Epithelial cell of umbilical artery (primary cell): ENCODE measurements around the gene CD99. TPM values are rescaled to one million over a fixed set of nuclear protein-coding genes. Genes with fewer than 3 reads are reported as not detected.

Experiments used
- total RNA-seq: library from RNA; depleted of rRNA; stranded (reverse); fragments of >200 nt; gene quantifications from 2 replicates; pipeline ENCODE4 v1.2.3, GENCODE V29; 2014

CD99 gene
- total RNA-seq, result 169 and 214 TPM in 2 replicates

DNA sequence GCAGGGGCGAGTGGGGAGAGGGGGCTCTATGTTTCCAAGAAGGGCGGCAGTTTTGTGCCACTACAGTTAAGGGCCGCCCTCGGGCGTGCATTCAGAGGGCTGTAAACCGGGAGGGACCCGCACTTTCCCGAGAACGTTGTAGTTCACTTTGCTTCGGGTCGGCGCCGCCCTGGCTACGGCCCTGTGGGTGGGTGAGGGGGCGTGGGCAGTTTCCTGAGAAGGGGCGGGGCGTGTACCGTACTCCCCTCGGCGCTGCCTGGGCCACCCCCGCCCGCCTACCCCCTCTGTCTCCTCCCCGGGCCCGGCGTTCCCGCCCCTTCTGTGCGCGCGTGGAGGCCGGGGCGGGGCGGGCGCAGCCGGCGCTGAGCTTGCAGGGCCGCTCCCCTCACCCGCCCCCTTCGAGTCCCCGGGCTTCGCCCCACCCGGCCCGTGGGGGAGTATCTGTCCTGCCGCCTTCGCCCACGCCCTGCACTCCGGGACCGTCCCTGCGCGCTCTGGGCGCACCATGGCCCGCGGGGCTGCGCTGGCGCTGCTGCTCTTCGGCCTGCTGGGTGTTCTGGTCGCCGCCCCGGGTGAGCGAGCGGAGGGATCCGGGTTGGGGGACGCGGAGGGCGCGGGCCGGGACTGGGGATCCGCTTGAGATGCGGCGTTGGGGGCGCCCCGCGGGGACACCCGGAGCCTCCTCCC is at the start of gene CD99:
TSS of gene CD99 (plus strand) at position 440 of the 687 bp plus-strand sequence. CDS start at position 506, 66 bp downstream.

GRCh38 chrX:2751874-2752300 is 60.8 kb downstream of the CD99 start, which contains the start of gene XG:
Gene XG (plus strand): TSS chrX:2752040. CDS start chrX:2752275, 235 bp downstream.

Other genes with a start within 250 kb of the CD99 start
- 15.5 and 22.7 TPM in 2 replicates for gene DHRSX, start 190.3 kb upstream of the CD99 start, total RNA-seq
- gene ZBED1, start 190.3 kb upstream of the CD99 start, total RNA-seq, result 47.4 and 48.3 TPM in 2 replicates
- gene XG, start 60.7 kb downstream of the CD99 start, total RNA-seq, result 1.3 and 10.8 TPM in 2 replicates
- 0.97 and 1.4 TPM in 2 replicates for gene GYG2, start 137.6 kb downstream of the CD99 start, total RNA-seq
- 15.6 and 22.9 TPM in 2 replicates for gene ARSD, start 238.0 kb downstream of the CD99 start, total RNA-seq